HG03378 (cell line): ENCODE data around the gene EOGT.

Experiments
- ATAC-seq: cut with Tn5 transposase; IDR thresholded peaks from one replicate; pipeline ENCODE4 v1.9.1; 2021; ENCODE audit warnings: mild to moderate bottlenecking, moderate library complexity; ENCODE audit not compliant: unreplicated experiment

EOGT gene

GRCh38 chr3:69013253-69014021 lies at the start of gene EOGT:
Gene EOGT (minus strand): TSS chr3:69013684. CDS start chr3:69009846, 3,838 bp downstream.
- ATAC-seq = peak; percentile 77

GRCh38 chr3:69059688-69060087 lies 46.2 kb upstream of the EOGT start:
- ATAC-seq = no peak

- no peak for ATAC-seq
Observed at GRCh38 chr3:69058947-69059224, 45.4 kb upstream of the EOGT start.

GRCh38 chr3:69058180-69058946 lies 44.9 kb upstream of the EOGT start:
- peak; percentile 99 for ATAC-seq

- ATAC-seq = peak; percentile 10
Observed at GRCh38 chr3:69052472-69052898, 39.0 kb upstream of the EOGT start.

GRCh38 chr3:69051756-69052471 lies 38.4 kb upstream of the EOGT start, which contains the start of gene TMF1:
Gene TMF1 (minus strand): TSS chr3:69052333. CDS start chr3:69052086, 247 bp downstream.
- peak; percentile 98 for ATAC-seq

- ATAC-seq = no peak
Observed at GRCh38 chr3:69048990-69049389, 35.5 kb upstream of the EOGT start.

- no peak for ATAC-seq
Observed at GRCh38 chr3:69044608-69045007, 31.1 kb upstream of the EOGT start.

- ATAC-seq = no peak
Observed at GRCh38 chr3:69033470-69033869, 20.0 kb upstream of the EOGT start.

GRCh38 chr3:69032737-69033136 lies 19.3 kb upstream of the EOGT start:
- ATAC-seq = no peak

- ATAC-seq = no peak
Observed at GRCh38 chr3:69032142-69032541, 18.7 kb upstream of the EOGT start.

- no peak for ATAC-seq
Observed at GRCh38 chr3:69031635-69032034, 18.2 kb upstream of the EOGT start.

- no peak for ATAC-seq
Observed at GRCh38 chr3:69020857-69021256, 7.4 kb upstream of the EOGT start.

GRCh38 chr3:69020424-69020823 lies 6.9 kb upstream of the EOGT start:
- no peak for ATAC-seq

- no peak for ATAC-seq
Observed at GRCh38 chr3:69016901-69017300, 3.4 kb upstream of the EOGT start.

- no peak for ATAC-seq
Observed at GRCh38 chr3:69016102-69016501, 2.6 kb upstream of the EOGT start.

- no peak for ATAC-seq
Observed at GRCh38 chr3:69014022-69014580, 617 bp upstream of the EOGT start.

GRCh38 chr3:69012800-69013252 lies 658 bp downstream of the EOGT start:
- ATAC-seq = peak; percentile 37

- ATAC-seq = no peak
Observed at GRCh38 chr3:69012100-69012799, 1.2 kb downstream of the EOGT start.

- ATAC-seq = no peak
Observed at GRCh38 chr3:69011096-69011730, 2.3 kb downstream of the EOGT start.
